RWPE1 (cell line): ENCODE results near the gene SKI.

ENCODE experiments used
- CTCF ChIA-PET: fragments of 350-600 bp; sonication (Branson Sonifier 250); formaldehyde crosslinking; extraction: SDS; loops from one replicate; lab custom pipeline; 2021; lab: Yijun Ruan, JAX
- POLR2A ChIA-PET: fragments of 400-600 bp; formaldehyde crosslinking; extraction: SDS; loops from one replicate; lab custom pipeline; 2020; ENCODE audit warnings: antibody characterized with exemption; ENCODE audit not compliant: low non-redundant PET; lab: Yijun Ruan, JAX
- DNase-seq: peaks from one replicate; pipeline ENCODE4 v3.0.0; 2012; ENCODE audit warnings: low spot score
- H3K27ac ChIP-seq: fragments of 450-650 bp; 2 replicates; pipeline ENCODE4 v1.5.1; 2017
- CTCF ChIP-seq: fragments of 450-650 bp; conservative IDR thresholded peaks from 2 replicates; pipeline ENCODE4 v1.5.1; 2017; ENCODE audit warnings: low read depth, mild to moderate bottlenecking

The SKI gene

DNA sequence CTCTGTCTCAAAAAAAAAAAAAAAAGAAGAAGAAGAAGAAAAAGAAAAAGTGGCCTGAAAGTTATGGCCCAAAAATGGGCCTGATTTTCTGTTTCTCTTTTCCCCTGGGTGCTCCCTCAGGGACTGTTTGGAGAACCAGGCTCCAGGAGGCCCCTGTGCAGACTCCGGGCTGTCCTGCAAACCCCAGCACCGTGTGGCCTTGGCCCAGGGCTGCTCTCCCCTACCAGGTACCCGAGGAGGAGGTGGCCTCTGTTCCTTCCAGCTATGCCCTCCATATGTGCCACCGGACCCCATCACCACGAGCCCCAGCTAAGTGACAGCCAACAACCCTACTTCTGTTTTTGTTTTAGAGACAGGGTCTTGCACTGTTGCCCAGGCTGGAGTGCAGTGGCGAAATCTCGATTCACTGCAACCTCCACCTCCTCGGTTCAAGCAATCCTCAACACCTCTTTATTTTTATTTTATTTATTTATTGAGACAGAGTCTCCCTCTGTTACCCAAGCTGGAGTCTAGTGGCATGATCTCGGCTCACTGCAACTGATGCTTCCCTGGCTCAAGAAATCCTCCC lies 26.0 kb upstream of the SKI start:
- H3K27ac ChIP-seq: peak overlapping the region; percentile 76
- POLR2A ChIA-PET: no interaction called here
- DNase-seq: no peak
- no peak for TF ChIP-seq CTCF
- CTCF ChIA-PET: interaction anchor here (0.6 to 1.6 kb wide), 2 partner anchors 11 to 180 kb away, joined by 4 to 9 read pairs; no protein-coding TSS in a partner anchor

GRCh38 chr1:2202843-2203601 lies 25.1 kb upstream of the SKI start:
- no peak for TF ChIP-seq CTCF
- ChIA-PET CTCF (interaction anchor here (0.5 to 1.6 kb wide), 4 partner anchors 7 to 179 kb away, joined by 3 to 9 read pairs (median 6); partner anchors contain the start of gene FAAP20), POLR2A (no interaction called here)
- DNase-seq: no peak
- H3K27ac ChIP-seq: peak overlapping the region; percentile 76

DNA sequence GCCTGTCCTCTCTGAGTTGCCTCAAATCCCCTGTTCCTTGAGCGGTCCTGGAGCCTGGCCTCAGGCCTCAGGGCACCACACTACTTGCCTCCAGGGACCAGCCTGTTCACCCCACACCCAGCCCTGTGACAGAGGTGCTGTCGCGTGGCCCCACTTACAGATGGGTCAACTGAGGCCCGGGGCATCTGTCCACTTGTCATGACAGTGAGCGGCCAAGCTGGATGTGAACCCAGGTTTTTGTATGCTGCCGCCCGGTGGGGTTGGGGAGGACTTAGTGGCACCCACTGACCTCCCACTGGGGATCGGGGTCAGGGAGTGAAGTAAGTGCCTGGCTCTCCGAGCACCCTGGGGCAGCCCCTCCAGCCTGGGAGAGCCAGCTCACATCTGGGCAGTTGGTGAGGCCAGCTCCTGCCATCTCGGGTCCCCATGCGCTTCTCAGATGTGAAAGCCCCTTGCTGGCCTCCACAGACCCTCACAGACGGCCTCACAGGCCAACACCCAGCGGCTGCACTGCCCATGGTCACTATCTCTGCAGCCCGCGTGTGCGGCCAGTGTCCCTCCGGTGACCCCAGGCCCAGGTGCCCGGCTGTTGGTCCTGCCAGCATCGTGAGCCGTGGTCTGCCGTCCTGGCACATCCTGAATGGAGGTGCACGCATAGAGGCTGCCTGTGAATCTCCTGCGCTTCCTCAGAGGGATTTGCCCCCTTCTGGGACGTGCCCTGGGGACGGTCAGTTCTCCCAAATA lies 24.3 kb upstream of the SKI start:
- ChIA-PET POLR2A (no interaction called here), CTCF (interaction anchor here (0.5 to 1.2 kb wide), 4 partner anchors 8 to 108 kb away, joined by 3 to 8 read pairs (median 3); partner anchors contain the start of gene FAAP20)
- DNase-seq: no peak
- no peak for TF ChIP-seq CTCF
- peak overlapping the region; percentile 76 for H3K27ac ChIP-seq

DNA sequence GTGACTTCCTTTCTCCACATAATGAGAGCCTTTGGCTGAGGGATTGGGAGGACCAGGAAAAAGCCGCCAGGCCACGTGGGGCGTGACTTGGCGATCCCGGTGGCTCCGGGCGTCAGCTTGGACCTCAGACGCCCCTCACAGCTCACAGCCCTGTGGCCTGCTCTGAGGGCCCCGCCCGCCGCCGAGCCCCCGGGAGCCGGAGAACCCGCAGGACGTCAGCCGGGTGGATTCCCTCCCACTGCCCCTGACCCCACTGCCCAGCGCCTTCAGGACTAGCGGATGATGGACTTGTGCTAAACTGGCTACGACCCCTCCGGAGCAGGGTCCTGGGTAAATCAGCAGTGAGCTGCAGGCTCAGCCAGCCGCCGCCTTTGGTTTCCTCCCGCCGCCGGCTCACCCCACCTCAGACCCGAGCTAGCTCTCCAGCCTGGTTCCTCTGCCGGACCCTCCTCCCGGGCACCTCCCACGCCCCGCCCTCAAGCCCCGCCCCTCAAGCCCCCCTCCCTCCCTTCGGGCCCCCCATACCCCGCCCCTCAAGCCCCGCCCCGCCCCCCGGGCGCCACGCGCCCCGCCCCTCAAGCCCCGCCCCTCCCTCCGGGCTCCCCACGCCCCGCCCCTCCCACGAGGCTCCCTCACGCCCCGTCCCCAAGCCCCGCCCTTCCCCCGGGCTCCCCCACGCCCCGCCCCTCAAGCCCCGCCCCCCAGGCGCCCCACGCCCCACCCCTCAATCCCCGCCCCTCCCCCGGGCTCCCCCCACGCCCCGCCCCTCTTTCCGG lies 23.5 kb upstream of the SKI start:
- ChIA-PET CTCF (interaction anchor here (1.0 to 1.2 kb wide), 2 partner anchors 10 to 107 kb away, joined by 3 to 8 read pairs; partner anchors contain the start of gene FAAP20), POLR2A (no interaction called here)

GRCh38 chr1:2205191-2205952 lies 22.7 kb upstream of the SKI start:
- no peak for TF ChIP-seq CTCF
- DNase-seq: no peak
- H3K27ac ChIP-seq: peak overlapping the region; percentile 96
- ChIA-PET CTCF (interaction anchor here (1.9 kb wide), 1 partner anchor 10 kb away, joined by 6 read pairs; the partner anchor contains the start of gene FAAP20), POLR2A (no interaction called here)

More for the DNA sequence above, 23.5 kb upstream of the SKI start:
- DNase-seq: peak; percentile 94
- no peak for TF ChIP-seq CTCF
- H3K27ac ChIP-seq: peak overlapping the region; percentile 76
